ENCODE data around the gene TNIP3. TPM values are rescaled to one million over a fixed set of nuclear protein-coding genes. Genes with fewer than 3 reads are reported as not detected.

The TNIP3 gene
- total RNA-seq, 1 experiment from 2014 or later = 0.43 TPM

DNA sequence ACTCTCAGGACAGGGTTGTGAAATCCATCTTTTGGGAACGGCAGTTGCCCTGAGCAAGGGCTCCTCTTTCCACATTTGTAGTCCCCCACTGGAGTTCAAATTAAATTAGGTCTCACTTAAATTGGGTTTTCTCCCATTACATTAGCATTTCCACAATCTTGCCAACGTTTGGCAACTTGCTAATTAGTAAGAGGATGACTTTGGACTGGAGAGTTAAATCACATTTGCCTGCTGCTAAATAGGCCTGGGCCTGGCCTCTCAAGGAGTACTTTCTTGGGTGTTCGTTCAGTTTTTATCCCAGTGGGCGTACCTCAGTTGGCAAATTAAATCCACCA lies 33.8 kb downstream of the TNIP3 start:
- no TSS peak for BruUV-seq (replicated peaks)
- Mint-ChIP-seq H3K4me1 (ENCODE audit: low read depth, unreplicated experiment) (peaks cover 6% of the 10 kb centered on the region), H3K27me3 (ENCODE audit: insufficient read depth, unreplicated experiment) (no peaks in the 10 kb centered on the region), H3K36me3 (ENCODE audit: insufficient read depth, unreplicated experiment) (no peaks in the 10 kb centered on the region), H3K9me3 (ENCODE audit: unreplicated experiment) (no peaks in the 10 kb centered on the region), H3K4me3 (ENCODE audit: unreplicated experiment) (no peak overlapping the region), H3K27ac (ENCODE audit: unreplicated experiment) (no peak overlapping the region)
- Histone ChIP-seq H3K27me3 (replicated peaks; ENCODE audit: control insufficient read depth, insufficient read depth, low read length) (no peaks in the 10 kb centered on the region), H3K9me3 (no peaks in the 10 kb centered on the region), H3K4me3 (ENCODE audit: low read depth, low read length) (no peak overlapping the region), H3K4me1 (peaks cover 8% of the 10 kb centered on the region), H3K36me3 (ENCODE audit: control insufficient read depth, insufficient read depth, low read length) (no peaks in the 10 kb centered on the region)
- TF ChIP-seq, protein P1, sequence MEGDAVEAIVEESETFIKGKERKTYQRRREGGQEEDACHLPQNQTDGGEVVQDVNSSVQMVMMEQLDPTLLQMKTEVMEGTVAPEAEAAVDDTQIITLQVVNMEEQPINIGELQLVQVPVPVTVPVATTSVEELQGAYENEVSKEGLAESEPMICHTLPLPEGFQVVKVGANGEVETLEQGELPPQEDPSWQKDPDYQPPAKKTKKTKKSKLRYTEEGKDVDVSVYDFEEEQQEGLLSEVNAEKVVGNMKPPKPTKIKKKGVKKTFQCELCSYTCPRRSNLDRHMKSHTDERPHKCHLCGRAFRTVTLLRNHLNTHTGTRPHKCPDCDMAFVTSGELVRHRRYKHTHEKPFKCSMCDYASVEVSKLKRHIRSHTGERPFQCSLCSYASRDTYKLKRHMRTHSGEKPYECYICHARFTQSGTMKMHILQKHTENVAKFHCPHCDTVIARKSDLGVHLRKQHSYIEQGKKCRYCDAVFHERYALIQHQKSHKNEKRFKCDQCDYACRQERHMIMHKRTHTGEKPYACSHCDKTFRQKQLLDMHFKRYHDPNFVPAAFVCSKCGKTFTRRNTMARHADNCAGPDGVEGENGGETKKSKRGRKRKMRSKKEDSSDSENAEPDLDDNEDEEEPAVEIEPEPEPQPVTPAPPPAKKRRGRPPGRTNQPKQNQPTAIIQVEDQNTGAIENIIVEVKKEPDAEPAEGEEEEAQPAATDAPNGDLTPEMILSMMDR (IDR thresholded peaks at IDR 0.05; ENCODE audit: insufficient read depth in 1 of 2, low read depth in 1 of 2, low read length in 1 of 2, severe bottlenecking in 1 of 2, unreplicated experiment in 1 of 2) = no peak
- POLR2A ChIA-PET = no interaction called here
- CTCF ChIA-PET = no interaction called here
- intact Hi-C loops (cut with micrococcal nuclease; ENCODE audit: unreplicated experiment) = no loop called here
- DNase-seq = no peak

DNA sequence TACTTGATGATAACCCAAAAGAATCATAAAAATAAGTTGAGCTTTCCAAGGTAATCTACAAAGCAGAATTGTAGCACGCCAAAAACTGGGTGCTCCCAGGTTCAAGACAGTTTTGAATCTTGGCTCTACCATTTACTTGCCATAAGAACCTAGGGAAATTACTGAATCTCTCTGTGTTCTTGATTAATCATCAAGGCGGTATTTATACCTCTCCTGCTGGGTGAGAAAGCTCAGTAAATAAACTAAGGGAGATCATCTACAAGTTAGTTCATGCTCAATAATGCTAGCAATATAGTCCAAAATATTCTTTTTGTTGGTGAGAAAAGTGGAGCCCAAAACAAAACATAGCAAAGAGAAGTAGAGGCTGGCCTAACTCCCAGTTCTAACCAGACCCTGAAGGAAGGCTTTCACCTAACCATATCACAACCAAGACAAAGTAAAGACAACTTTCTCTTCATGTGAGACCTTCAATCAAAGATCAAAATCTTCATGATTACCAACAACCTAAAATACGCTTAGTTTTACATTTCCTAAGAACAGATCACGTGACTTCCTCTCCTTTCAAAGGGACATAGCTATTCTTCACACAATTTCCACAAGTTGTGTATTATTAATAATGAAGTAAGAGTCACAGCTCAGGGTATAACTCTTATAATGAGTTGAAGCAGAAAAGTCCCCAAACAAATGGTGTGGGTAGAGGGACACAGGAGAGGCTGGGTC lies 34.4 kb downstream of the TNIP3 start:
- ChIA-PET POLR2A (no interaction called here), CTCF (no interaction called here)
- Histone ChIP-seq H3K4me1 (peaks cover 10% of the 10 kb centered on the region), H3K9me3 (no peaks in the 10 kb centered on the region), H3K4me3 (ENCODE audit: low read depth, low read length) (no peak overlapping the region), H3K36me3 (ENCODE audit: control insufficient read depth, insufficient read depth, low read length) (no peaks in the 10 kb centered on the region), H3K27me3 (replicated peaks; ENCODE audit: control insufficient read depth, insufficient read depth, low read length) (no peaks in the 10 kb centered on the region)
- DNase-seq = no peak
- Mint-ChIP-seq H3K27me3 (ENCODE audit: insufficient read depth, unreplicated experiment) (no peaks in the 10 kb centered on the region), H3K4me3 (ENCODE audit: unreplicated experiment) (no peak overlapping the region), H3K27ac (ENCODE audit: unreplicated experiment) (no peak overlapping the region), H3K4me1 (ENCODE audit: low read depth, unreplicated experiment) (peaks cover 9% of the 10 kb centered on the region), H3K9me3 (ENCODE audit: unreplicated experiment) (no peaks in the 10 kb centered on the region), H3K36me3 (ENCODE audit: insufficient read depth, unreplicated experiment) (no peaks in the 10 kb centered on the region)
- BruUV-seq (replicated peaks) = no TSS peak
- intact Hi-C loops (cut with micrococcal nuclease; ENCODE audit: unreplicated experiment) = no loop called here
- TF ChIP-seq, protein P1 (IDR thresholded peaks at IDR 0.05; ENCODE audit: insufficient read depth in 1 of 2, low read depth in 1 of 2, low read length in 1 of 2, severe bottlenecking in 1 of 2, unreplicated experiment in 1 of 2) = no peak

DNA sequence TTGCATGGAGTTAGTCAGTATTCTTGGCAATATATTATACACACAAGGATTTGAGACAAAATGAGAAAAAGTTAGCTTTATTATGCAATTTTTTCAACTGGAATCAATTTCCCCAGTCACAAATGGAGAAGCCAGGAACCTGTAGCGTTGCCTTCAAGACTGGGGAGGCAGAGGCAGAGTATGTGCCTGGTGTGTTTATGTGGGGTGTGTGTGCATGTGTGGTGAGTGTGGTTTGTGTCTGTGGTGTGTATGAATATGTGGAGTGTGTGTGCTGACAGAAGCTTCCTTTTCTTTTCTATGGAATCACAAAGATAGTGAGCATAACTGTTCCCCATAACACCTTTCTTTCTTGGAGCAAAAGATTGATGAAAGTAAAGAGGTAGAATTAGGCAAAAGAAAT lies 37.0 kb downstream of the TNIP3 start:
- no TSS peak for BruUV-seq (replicated peaks)
- H3K36me3 Mint-ChIP-seq (ENCODE audit: insufficient read depth, unreplicated experiment) = no peaks in the 10 kb centered on the region
- DNase-seq = no peak
- Histone ChIP-seq H3K4me3 (ENCODE audit: low read depth, low read length) (no peak overlapping the region), H3K27me3 (replicated peaks; ENCODE audit: control insufficient read depth, insufficient read depth, low read length) (no peaks in the 10 kb centered on the region), H3K4me1 (peaks cover 10% of the 10 kb centered on the region), H3K9me3 (no peaks in the 10 kb centered on the region), H3K36me3 (ENCODE audit: control insufficient read depth, insufficient read depth, low read length) (no peaks in the 10 kb centered on the region)
- no peak overlapping the region for H3K4me3 Mint-ChIP-seq (ENCODE audit: unreplicated experiment)
- H3K9me3 Mint-ChIP-seq (ENCODE audit: unreplicated experiment) = no peaks in the 10 kb centered on the region
- ChIA-PET POLR2A (no interaction called here), CTCF (no interaction called here)
- no peaks in the 10 kb centered on the region for H3K27me3 Mint-ChIP-seq (ENCODE audit: insufficient read depth, unreplicated experiment)
- H3K4me1 Mint-ChIP-seq (ENCODE audit: low read depth, unreplicated experiment) = peaks cover 9% of the 10 kb centered on the region
- no peak overlapping the region for H3K27ac Mint-ChIP-seq (ENCODE audit: unreplicated experiment)
- TF ChIP-seq, protein P1 (IDR thresholded peaks at IDR 0.05; ENCODE audit: insufficient read depth in 1 of 2, low read depth in 1 of 2, low read length in 1 of 2, severe bottlenecking in 1 of 2, unreplicated experiment in 1 of 2) = no peak
- intact Hi-C loops (cut with micrococcal nuclease; ENCODE audit: unreplicated experiment) = no loop called here

All from Caco-2 (cell line).